ENCODE measurements around the gene ARHGAP9.
"Not testable (repeated sequence)": the region's sequence is repeated elsewhere in the genome, so short reads cannot be mapped to it uniquely, and the experiment has no call there.

The ARHGAP9 gene

DNA sequence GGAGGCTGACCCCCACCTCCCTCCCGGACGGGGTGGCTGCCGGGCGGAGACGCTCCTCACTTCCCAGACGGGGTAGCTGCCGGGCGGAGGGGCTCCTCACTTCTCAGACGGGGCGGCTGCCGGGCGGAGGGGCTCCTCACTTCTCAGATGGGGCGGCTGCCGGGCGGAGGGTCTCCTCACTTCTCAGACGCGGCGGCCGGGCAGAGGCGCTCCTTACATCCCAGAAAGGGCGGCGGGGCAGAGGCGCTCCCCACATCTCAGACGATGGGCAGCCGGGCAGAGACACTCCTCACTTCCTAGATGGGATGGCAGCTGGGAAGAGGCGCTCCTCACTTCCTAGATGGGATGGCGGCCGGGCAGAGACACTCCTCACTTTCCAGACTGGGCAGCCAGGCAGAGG is 28.1 kb upstream of the ARHGAP9 start:
- H3K36me3 ChIP-seq (ENCODE audit: control insufficient read depth in 2 of 2, insufficient read depth in 1 of 2, low read length in 2 of 2), result peaks cover 58 to 77% of the 10 kb centered on the region in 2 experiments
- not testable (repeated sequence) for H3K9me3 ChIP-seq (ENCODE audit: control insufficient read depth, insufficient read depth, low read depth, low read length)

DNA sequence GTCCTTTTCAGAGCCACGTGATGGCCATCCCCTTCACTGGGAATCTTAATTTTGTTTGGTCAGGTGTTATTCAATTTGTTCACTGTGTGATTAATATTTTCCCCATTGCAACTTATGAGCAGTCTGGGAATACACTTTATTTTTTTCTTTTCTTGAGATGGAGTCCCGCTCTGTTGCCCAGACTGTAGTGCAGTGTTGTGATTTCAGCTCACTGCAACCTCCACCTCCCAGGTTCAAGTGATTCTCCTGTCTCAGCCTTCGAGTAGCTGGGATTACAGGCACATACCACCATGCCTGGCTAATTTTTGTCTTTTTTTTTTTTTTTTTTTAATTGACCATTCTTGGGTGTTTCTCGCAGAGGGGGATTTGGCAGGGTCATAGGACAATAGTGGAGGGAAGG is 26.9 kb upstream of the ARHGAP9 start:
- POLR2A ChIA-PET, result interaction anchor here (0.6 to 1.3 kb wide), 2 partner anchors 13 to 46 kb away, joined by 3 to 5 read pairs; partner anchors contain the start of gene DDIT3
- CTCF ChIA-PET; H3K27ac ChIP-seq (ENCODE audit: extremely low read depth, low read depth, low read length); H3K9me3 ChIP-seq (ENCODE audit: control insufficient read depth, insufficient read depth, low read depth, low read length); H3K4me3 ChIP-seq (ENCODE audit: low read depth, low read length); H3K4me1 ChIP-seq (ENCODE audit: control insufficient read depth, insufficient read depth, low read length): not testable (repeated sequence)
- H3K36me3 ChIP-seq (ENCODE audit: control insufficient read depth in 2 of 2, insufficient read depth in 1 of 2, low read length in 2 of 2), result peaks cover 64 to 76% of the 10 kb centered on the region in 2 experiments

More for the DNA sequence above, 28.1 kb upstream of the ARHGAP9 start:
- H3K4me3 ChIP-seq (ENCODE audit: low read depth, low read length); H3K27ac ChIP-seq (ENCODE audit: extremely low read depth, low read depth, low read length); H3K4me1 ChIP-seq (ENCODE audit: control insufficient read depth, insufficient read depth, low read length); CTCF ChIA-PET; POLR2A ChIA-PET: not testable (repeated sequence)

DNA sequence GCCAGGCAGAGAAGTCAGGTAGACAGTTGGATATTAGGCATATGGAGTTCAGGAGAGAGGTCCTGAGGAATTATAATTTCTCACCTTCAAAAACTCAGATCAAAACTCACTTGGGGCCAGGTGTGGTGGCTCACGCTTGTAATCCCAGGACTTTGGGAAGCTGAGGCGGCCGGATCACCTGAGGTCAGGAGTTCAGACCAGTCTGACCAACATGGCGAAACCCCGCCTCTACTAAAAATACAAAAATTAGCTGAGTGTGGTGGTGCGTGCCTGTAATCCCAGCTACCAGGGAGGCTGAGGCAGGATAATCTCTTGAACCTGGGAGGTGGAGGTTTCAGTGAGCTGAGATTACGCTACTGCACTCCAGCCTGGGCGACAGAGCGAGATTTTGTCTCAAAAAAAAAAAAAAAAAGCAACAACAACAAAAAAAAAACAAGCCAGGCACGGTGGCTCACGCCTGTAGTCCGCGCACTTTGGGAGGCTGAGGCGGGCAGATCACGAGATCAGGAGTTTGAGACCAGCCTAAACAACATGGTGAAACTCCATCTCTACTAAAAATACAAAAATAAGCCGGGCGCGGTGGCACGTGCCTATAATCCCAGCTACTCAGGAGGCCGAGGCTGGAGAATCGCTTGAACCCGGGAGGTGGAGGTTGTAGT is 22.8 kb upstream of the ARHGAP9 start:
- ChIA-PET CTCF (interaction anchor here (0.5 kb wide), 1 partner anchor 258 kb away, joined by 3 read pairs; no protein-coding TSS in a partner anchor), POLR2A (interaction anchor here (0.7 to 3.2 kb wide), 4 partner anchors 14 to 1493 kb away, joined by 3 to 15 read pairs (median 6); partner anchors contain the start of gene DDIT3)

DNA sequence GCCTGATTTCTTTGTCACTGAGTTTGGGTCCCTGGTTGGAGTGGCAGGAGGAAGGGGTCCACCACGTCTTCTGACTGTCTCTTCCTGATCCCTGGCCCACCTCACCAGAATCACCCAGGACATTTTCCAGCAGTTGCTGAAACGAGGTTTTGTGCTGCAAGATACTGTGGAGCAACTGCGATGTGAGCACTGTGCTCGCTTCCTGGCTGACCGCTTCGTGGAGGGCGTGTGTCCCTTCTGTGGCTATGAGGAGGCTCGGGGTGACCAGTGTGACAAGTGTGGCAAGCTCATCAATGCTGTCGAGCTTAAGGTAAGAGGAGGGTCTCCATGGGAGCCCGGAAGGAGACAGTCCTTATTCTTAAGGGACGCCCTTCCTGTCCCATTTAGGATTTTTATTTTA is 20.5 kb upstream of the ARHGAP9 start:
- Histone ChIP-seq H3K4me1 (ENCODE audit: control insufficient read depth, insufficient read depth, low read length) (no peaks in the 10 kb centered on the region), H3K36me3 (ENCODE audit: control insufficient read depth in 2 of 2, insufficient read depth in 1 of 2, low read length in 2 of 2) (peaks cover 79 to 87% of the 10 kb centered on the region in 2 experiments), H3K27ac (ENCODE audit: extremely low read depth, low read depth, low read length) (no peak overlapping the region), H3K9me3 (ENCODE audit: control insufficient read depth, insufficient read depth, low read depth, low read length) (no peaks in the 10 kb centered on the region), H3K4me3 (ENCODE audit: low read depth, low read length) (no peak overlapping the region)
- ChIA-PET CTCF (no interaction called here), POLR2A (interaction anchor here (1.1 to 1.3 kb wide), 2 partner anchors 14 to 24 kb away, joined by 3 to 4 read pairs; no protein-coding TSS in a partner anchor)
- TF ChIP-seq ZNF239 (tag by site-specific recombination; IDR thresholded peaks at IDR 0.05) (no peak), ZBTB20 (tag by site-specific recombination; IDR thresholded peaks at IDR 0.05) (no peak), ZNF664 (tag by site-specific recombination; IDR thresholded peaks at IDR 0.05) (no peak), KLF8 (tag by site-specific recombination; IDR thresholded peaks at IDR 0.05) (no peak), ZNF610 (tag by site-specific recombination; IDR thresholded peaks at IDR 0.05; ENCODE audit: borderline replicate concordance) (no peak), ZNF560 (tag by site-specific recombination; IDR thresholded peaks at IDR 0.05; ENCODE audit: borderline replicate concordance) (no peak), ZNF426 (tag by site-specific recombination; IDR thresholded peaks at IDR 0.05) (no peak), MZF1 (tag by site-specific recombination; IDR thresholded peaks at IDR 0.05; ENCODE audit: borderline replicate concordance) (no peak), ZNF488 (tag by site-specific recombination; IDR thresholded peaks at IDR 0.05) (no peak), ZFHX2 (tag by site-specific recombination; conservative IDR thresholded peaks at IDR 0.05) (no peak), ZNF341 (tag by site-specific recombination; IDR thresholded peaks at IDR 0.05; ENCODE audit: low read depth) (no peak), ZNF501 (tag by site-specific recombination; IDR thresholded peaks at IDR 0.05) (no peak), ZNF19 (tag by site-specific recombination; IDR thresholded peaks at IDR 0.05; ENCODE audit: low read depth) (no peak), ZNF785 (tag by site-specific recombination; IDR thresholded peaks at IDR 0.05) (no peak)
- TF ChIP-seq, protein P1, sequence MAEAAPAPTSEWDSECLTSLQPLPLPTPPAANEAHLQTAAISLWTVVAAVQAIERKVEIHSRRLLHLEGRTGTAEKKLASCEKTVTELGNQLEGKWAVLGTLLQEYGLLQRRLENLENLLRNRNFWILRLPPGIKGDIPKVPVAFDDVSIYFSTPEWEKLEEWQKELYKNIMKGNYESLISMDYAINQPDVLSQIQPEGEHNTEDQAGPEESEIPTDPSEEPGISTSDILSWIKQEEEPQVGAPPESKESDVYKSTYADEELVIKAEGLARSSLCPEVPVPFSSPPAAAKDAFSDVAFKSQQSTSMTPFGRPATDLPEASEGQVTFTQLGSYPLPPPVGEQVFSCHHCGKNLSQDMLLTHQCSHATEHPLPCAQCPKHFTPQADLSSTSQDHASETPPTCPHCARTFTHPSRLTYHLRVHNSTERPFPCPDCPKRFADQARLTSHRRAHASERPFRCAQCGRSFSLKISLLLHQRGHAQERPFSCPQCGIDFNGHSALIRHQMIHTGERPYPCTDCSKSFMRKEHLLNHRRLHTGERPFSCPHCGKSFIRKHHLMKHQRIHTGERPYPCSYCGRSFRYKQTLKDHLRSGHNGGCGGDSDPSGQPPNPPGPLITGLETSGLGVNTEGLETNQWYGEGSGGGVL (tag by site-specific recombination; IDR thresholded peaks at IDR 0.05), result no peak
- TF ChIP-seq, protein P2, sequence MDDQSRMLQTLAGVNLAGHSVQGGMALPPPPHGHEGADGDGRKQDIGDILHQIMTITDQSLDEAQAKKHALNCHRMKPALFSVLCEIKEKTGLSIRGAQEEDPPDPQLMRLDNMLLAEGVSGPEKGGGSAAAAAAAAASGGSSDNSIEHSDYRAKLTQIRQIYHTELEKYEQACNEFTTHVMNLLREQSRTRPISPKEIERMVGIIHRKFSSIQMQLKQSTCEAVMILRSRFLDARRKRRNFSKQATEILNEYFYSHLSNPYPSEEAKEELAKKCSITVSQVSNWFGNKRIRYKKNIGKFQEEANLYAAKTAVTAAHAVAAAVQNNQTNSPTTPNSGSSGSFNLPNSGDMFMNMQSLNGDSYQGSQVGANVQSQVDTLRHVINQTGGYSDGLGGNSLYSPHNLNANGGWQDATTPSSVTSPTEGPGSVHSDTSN (CRISPR knock-in tag; IDR thresholded peaks at IDR 0.05), result no peak

More for the DNA sequence above, 22.8 kb upstream of the ARHGAP9 start:
- not testable (repeated sequence) for H3K4me3 ChIP-seq (ENCODE audit: low read depth, low read length); H3K27ac ChIP-seq (ENCODE audit: extremely low read depth, low read depth, low read length); H3K9me3 ChIP-seq (ENCODE audit: control insufficient read depth, insufficient read depth, low read depth, low read length); H3K4me1 ChIP-seq (ENCODE audit: control insufficient read depth, insufficient read depth, low read length)
- H3K36me3 ChIP-seq (ENCODE audit: control insufficient read depth in 2 of 2, insufficient read depth in 1 of 2, low read length in 2 of 2), result peaks cover 82 to 84% of the 10 kb centered on the region in 2 experiments

All from HEK293 (cell line).